ENCODE data around the gene CMPK2.

Gene CMPK2

GRCh38 chr2:6879011-6879410, 13.3 kb upstream of the CMPK2 start:
- Histone ChIP-seq H3K9ac (ENCODE audit: low read length) (no peak overlapping the region), H3K79me2 (ENCODE audit: insufficient read depth, low read length) (no peaks in the 10 kb centered on the region), H3K9me2 (ENCODE audit: low read depth, low read length) (no peaks in the 10 kb centered on the region), H3K4me2 (ENCODE audit: low read length) (no peak overlapping the region), H3K9me3 (ENCODE audit: low read length) (no peaks in the 10 kb centered on the region), H3F3A (ENCODE audit: insufficient read depth, low read length) (no peaks in the 10 kb centered on the region), H4K20me1 (ENCODE audit: insufficient read depth, low read length) (no peaks in the 10 kb centered on the region), H3K27ac (ENCODE audit: low read depth, low read length, poor library complexity, severe bottlenecking) (no peak overlapping the region), H3K4me1 (ENCODE audit: insufficient read depth, low read length, severe bottlenecking) (no peaks in the 10 kb centered on the region), H3K27me3 (ENCODE audit: insufficient read depth, low read length) (no peaks in the 10 kb centered on the region), H3K4me3 (ENCODE audit: low read depth, low read length, poor library complexity, severe bottlenecking) (no peak overlapping the region), H3K36me3 (ENCODE audit: insufficient read depth, low read length) (no peaks in the 10 kb centered on the region), H2AFZ (ENCODE audit: low read length) (no peak overlapping the region)
- no peak for TF ChIP-seq EZH2 (IDR thresholded peaks at IDR 0.05; ENCODE audit: borderline replicate concordance, low read length)
- TF ChIP-seq, protein P1, sequence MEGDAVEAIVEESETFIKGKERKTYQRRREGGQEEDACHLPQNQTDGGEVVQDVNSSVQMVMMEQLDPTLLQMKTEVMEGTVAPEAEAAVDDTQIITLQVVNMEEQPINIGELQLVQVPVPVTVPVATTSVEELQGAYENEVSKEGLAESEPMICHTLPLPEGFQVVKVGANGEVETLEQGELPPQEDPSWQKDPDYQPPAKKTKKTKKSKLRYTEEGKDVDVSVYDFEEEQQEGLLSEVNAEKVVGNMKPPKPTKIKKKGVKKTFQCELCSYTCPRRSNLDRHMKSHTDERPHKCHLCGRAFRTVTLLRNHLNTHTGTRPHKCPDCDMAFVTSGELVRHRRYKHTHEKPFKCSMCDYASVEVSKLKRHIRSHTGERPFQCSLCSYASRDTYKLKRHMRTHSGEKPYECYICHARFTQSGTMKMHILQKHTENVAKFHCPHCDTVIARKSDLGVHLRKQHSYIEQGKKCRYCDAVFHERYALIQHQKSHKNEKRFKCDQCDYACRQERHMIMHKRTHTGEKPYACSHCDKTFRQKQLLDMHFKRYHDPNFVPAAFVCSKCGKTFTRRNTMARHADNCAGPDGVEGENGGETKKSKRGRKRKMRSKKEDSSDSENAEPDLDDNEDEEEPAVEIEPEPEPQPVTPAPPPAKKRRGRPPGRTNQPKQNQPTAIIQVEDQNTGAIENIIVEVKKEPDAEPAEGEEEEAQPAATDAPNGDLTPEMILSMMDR (IDR thresholded peaks at IDR 0.05; ENCODE audit: low read length) = no peak

DNA sequence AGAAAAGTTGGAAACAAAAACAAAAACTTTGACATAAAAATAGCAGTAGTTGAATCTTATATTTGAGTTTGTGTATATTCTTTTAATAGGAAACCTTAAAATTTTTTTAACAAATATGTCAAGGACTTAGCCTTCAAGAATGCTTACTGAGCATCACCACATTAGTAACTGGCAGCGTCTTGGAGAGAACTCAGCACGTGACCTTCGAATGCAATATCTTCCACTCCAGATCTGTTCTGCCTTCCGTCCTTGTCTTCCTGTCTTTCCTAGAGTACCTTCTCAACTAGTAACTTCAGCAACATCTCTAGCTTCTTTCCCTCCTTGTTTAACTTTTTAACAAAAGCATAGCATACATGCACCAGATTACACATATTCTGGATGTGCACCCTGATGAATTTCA, 12.8 kb upstream of the CMPK2 start:
- Histone ChIP-seq H3K9me2 (ENCODE audit: low read depth, low read length) (no peaks in the 10 kb centered on the region), H4K20me1 (ENCODE audit: insufficient read depth, low read length) (no peaks in the 10 kb centered on the region), H3K4me3 (ENCODE audit: low read depth, low read length, poor library complexity, severe bottlenecking) (no peak overlapping the region), H3K36me3 (ENCODE audit: insufficient read depth, low read length) (no peaks in the 10 kb centered on the region), H3K27ac (ENCODE audit: low read depth, low read length, poor library complexity, severe bottlenecking) (no peak overlapping the region), H3K4me1 (ENCODE audit: insufficient read depth, low read length, severe bottlenecking) (no peaks in the 10 kb centered on the region), H3K9me3 (ENCODE audit: low read length) (no peaks in the 10 kb centered on the region), H2AFZ (ENCODE audit: low read length) (no peak overlapping the region), H3K79me2 (ENCODE audit: insufficient read depth, low read length) (no peaks in the 10 kb centered on the region), H3F3A (ENCODE audit: insufficient read depth, low read length) (no peaks in the 10 kb centered on the region), H3K27me3 (ENCODE audit: insufficient read depth, low read length) (no peaks in the 10 kb centered on the region), H3K9ac (ENCODE audit: low read length) (no peak overlapping the region), H3K4me2 (ENCODE audit: low read length) (no peak overlapping the region)
- no peak for TF ChIP-seq EZH2 (IDR thresholded peaks at IDR 0.05; ENCODE audit: borderline replicate concordance, low read length)
- TF ChIP-seq, protein P1 (IDR thresholded peaks at IDR 0.05; ENCODE audit: low read length) = no peak

DNA sequence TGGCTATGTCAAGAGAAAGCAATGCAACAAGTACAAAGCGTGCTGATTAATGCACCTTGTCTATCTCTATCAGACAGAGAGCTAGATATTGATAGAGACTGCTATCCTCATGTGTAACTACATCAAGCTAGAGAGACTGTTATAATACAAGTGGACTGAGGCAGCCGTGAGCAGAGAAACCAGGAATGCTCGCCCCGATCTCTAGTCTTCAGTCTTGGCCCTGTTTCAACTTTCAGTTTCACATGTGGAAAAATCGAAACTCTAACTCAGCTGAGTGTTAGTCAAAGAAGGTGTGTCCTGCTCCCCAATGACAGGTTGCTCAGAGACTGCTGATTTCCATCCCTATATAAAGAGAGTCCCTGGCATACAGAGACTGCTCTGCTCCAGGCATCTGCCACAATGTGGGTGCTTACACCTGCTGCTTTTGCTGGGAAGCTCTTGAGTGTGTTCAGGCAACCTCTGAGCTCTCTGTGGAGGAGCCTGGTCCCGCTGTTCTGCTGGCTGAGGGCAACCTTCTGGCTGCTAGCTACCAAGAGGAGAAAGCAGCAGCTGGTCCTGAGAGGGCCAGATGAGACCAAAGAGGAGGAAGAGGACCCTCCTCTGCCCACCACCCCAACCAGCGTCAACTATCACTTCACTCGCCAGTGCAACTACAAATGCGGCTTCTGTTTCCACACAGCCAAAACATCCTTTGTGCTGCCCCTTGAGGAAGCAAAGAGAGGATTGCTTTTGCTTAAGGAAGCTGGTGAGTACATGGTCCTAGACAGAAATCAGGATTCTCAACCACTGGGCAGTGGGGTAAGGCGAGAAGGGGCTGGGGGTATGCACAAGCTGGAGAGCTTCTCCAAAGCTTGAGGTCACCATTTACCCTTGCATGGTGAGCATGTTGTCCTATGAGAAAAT, 11.9 kb upstream of the CMPK2 start, which contains the start of gene RSAD2:
RSAD2 (plus strand) TSS at position 376 of the 903 bp plus-strand sequence; CDS start at position 400, 24 bp downstream.
- H2AFZ ChIP-seq (ENCODE audit: low read length) = no peak within 1 kb of the TSS
- no peak within 1 kb of the TSS for H3K9ac ChIP-seq (ENCODE audit: low read length)
- H3K79me2 ChIP-seq (ENCODE audit: insufficient read depth, low read length) = no peaks in the 10 kb centered on the region
- no peaks in the 10 kb centered on the region for H3K36me3 ChIP-seq (ENCODE audit: insufficient read depth, low read length)
- H3F3A ChIP-seq (ENCODE audit: insufficient read depth, low read length) = no peaks in the 10 kb centered on the region
- no peaks in the 10 kb centered on the region for H3K4me1 ChIP-seq (ENCODE audit: insufficient read depth, low read length, severe bottlenecking)
- H3K4me2 ChIP-seq (ENCODE audit: low read length) = no peak within 1 kb of the TSS
- H3K27ac ChIP-seq (ENCODE audit: low read depth, low read length, poor library complexity, severe bottlenecking) = no peak within 1 kb of the TSS
- H3K9me2 ChIP-seq (ENCODE audit: low read depth, low read length) = no peaks in the 10 kb centered on the region
- H3K9me3 ChIP-seq (ENCODE audit: low read length) = no peaks in the 10 kb centered on the region
- H3K27me3 ChIP-seq (ENCODE audit: insufficient read depth, low read length) = no peaks in the 10 kb centered on the region
- no peak within 1 kb of the TSS for H3K4me3 ChIP-seq (ENCODE audit: low read depth, low read length, poor library complexity, severe bottlenecking)
- no peaks in the 10 kb centered on the region for H4K20me1 ChIP-seq (ENCODE audit: insufficient read depth, low read length)
- TF ChIP-seq, protein P1 (IDR thresholded peaks at IDR 0.05; ENCODE audit: low read length) = no peak
- TF ChIP-seq EZH2 (IDR thresholded peaks at IDR 0.05; ENCODE audit: borderline replicate concordance, low read length) = no peak

All from OCI-LY1 (cell line).